COLO668 (cell line): ENCODE results near the gene ZBTB8A.
"Not testable (repeated sequence)": the region's sequence is repeated elsewhere in the genome, so short reads cannot be mapped to it uniquely, and the experiment has no call there.

Source experiments
- DNase-seq: peaks from one replicate; lab custom pipeline; 2025; ENCODE audit not compliant: unreplicated experiment; lab: John Stamatoyannopoulos, UW

Gene ZBTB8A

GRCh38 chr1:32538887-32539583 lies at the start of gene ZBTB8A:
ZBTB8A (plus strand) TSS chr1:32539427; CDS start chr1:32592932, 53,505 bp downstream.
- DNase-seq = peak; percentile 89

DNA sequence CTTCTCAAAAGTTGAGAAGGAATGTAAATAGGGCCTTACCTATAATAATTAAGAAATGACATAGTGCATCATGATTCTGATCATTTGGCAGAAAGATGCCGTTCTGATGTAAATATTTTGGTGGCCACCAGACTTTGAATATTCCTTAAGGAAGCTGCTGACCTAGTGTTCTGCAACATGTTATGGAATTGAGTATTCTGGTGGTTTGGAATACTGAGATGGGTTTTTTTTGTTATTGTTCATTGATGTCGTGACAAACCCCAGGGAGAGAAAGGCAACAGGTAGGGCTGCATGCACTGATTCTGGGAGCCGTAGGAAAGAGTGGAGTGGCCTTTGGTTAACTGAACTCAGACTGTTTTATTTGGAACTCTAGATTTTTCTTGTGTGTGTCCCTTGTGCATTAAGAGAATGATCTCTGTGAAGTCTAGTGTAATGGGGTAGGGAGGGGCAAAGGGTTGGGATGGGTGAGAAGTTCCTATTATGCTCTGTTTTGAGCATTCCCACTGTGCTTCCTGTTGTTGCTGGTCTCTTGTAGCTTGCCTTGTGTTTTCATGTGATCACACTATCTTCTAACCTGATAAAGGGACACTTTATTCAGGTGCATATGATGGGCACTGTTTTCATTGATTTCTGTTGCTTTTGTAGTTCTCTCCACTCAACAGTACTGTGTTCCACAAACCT lies 49.3 kb upstream of the ZBTB8A start:
- DNase-seq = no peak

DNA sequence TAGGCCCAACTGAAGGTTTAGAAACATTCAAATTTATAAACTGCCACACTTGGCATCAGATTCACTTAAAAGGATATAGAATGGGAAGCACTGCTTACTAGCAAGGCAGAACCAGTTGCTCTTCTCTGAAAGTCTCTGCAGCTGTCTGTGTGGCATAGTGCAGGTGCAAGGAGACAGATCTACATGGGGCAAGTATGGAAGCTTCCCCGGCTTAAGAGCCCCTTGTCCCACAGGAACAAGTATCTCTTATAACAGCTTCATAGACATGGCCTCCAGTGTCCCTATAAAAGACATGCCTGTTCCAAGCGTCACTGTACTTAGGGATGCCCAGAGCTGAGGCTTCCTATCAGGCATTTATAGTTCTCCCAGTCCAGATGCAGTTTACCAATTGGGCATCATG lies 47.8 kb upstream of the ZBTB8A start:
- DNase-seq = no peak

DNA sequence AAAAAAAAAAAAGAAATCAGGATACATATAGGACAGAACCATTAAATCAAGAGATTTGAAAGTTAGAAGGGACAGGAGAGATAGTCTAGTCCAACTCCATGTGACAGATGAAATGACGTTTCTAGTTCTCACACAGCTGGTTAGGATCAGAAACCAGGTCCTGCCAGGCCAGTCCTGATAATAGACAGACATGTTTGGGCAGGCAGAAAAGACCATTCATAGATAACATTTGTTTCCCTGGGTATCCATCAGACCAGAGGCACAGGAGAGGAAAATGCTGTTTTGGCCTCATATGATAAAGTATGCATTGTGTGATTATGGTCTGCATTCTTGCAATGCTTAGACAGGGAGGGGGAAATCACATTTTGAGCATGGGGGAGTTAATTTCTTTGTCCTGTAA lies 45.0 kb upstream of the ZBTB8A start:
- no peak for DNase-seq

DNA sequence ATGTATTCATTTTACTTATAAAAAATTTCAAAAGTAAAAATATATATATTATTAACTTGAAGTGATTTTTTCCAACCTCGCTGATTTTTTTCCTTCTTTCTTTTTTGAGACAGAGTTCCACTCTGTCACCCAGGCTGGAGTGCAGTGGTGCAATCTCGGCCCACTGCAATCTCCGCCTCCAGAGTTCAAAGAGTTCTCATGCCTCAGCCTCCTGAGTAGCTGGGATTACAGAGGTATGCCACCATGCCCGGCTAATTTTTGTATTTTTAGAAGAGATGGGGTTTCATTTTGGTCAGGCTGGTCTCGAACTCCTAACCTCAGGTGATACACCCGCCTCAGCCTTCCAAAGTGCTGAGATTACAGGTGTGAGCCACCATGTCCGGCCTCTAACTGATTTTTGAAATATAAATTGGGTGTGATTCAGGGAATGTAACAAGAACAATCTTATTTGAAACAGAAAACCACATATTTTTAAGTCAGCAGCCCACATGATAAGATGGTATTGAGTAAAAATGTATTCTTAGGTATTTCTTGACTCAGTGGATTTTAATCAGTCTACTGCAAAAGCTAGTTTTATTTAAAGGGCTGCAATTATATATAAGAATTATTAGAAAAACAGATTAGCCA lies 44.4 kb upstream of the ZBTB8A start:
- no peak for DNase-seq

DNA sequence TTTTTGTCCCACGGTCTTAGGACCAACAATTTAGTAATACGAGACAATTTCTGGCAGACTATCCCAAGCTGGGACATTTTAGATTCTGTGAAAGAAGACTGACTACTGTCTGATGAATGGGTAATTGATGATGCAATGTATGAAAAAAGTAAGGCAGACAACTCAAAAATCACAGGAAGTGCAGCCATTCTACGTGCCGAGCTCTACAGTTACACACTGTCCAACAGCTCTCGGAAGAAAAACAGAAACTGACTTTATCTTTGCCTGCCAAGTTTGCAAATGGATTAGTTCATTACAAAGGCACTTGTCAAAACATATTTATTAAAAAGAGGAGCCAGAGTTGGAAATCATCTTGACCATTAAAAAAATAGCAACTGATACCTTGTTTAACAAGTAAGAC lies 43.1 kb upstream of the ZBTB8A start:
- no peak for DNase-seq

- no peak for DNase-seq
Measured at GRCh38 chr1:32498751-32499150, 40.5 kb upstream of the ZBTB8A start.

DNA sequence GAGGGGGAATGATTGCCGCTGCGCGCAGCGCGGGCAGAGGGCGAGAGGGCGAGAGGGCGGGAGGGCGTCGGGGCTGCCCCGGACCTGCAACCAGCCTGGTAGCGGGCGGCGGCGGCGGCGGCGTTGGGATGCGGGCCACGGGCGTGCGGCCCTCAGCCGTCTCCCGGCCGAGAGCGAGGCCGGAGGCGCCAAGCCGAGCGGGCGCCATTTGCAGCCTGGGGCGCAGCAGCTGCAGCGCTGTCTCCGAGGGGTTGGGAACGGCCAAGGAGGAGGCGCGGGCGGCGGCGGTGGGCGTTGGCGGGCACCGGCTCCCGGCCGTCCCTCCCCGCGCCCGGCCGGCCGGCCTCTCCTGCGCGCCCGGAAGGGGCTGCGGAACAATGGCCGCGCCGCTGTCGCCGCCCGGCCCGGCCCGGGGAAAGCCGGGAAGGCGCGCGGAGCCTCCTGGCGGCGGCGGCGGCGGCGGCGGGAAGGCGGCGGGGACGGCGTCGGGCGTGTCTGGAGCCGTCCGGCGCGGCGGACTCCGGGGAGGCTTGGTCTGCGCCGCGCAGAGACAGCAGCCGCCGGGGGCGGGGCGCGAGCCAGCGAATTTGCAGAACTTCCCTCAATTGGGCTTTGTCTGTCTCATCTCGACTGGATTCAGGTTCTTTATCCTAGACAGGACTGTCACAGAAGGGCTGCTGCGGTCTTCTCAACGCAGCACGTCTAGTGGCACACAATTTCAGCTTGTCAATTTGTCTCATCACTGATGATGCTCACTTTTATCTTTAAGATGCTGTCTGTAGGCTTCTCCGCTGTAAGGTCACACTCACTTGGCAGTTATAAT lies 38.6 kb upstream of the ZBTB8A start:
- peak; percentile 95 for DNase-seq

- no peak for DNase-seq
Measured at GRCh38 chr1:32501865-32502264, 37.4 kb upstream of the ZBTB8A start.

GRCh38 chr1:32503153-32503552 lies 36.1 kb upstream of the ZBTB8A start:
- no peak for DNase-seq

DNA sequence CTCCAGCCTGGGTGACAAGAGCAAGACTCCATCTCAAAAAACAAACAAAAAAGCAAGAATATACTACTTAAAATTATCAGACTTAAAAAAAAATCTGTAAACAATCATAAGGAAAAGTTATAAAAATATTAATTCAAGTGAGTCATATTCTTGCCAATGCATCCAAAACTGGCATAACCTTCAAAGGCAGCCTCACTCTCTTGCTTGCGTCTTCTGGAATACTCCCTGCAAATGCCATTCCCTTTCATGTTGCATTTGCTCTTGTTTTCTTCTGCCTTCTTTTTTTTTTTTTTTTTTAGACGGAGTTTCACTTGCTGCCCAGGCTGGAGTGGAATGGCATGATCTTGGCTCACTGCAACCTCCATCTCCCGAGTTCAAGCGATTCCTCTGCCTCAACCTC lies 32.2 kb upstream of the ZBTB8A start:
- no peak for DNase-seq

DNA sequence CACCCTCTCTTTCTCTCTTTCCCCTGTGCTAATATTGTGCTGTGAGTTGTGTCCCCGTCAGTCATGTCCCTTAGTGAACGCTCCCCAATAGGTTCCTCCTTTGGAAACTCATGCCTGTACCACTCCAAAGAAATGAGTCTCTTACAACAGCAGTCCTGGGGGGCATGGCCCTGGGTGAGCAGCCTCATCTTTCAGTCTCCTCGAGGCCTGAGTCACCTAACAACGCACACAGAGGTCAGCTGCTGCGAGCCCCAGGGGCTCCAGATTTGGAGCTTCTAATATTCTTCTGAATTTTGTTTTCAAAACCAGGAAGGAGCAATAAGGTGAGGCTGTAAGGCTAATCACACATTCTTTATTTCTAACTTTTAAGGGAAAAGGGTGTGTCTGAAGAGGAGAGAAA lies 30.5 kb upstream of the ZBTB8A start:
- DNase-seq = no peak

DNA sequence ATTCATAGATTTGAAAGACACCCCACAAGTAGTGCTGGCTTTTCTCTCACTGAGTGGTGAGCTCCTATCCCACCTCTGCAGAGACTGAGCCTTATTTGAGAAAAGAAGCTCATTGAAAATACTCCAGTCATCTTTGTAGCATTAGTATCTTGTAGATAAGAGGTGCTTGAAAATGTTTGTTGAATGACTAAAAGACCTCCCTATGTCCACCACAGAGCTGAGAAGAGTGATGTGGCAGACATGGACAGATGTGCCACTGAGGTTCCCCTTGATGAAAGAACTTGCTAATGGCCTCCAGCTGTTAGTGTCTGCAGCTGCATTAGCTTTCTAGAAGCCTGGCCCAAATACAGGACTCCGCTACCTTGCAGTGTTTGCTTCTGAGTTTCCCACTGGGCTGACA lies 29.3 kb upstream of the ZBTB8A start:
- no peak for DNase-seq

GRCh38 chr1:32516402-32516801 lies 22.8 kb upstream of the ZBTB8A start:
- DNase-seq = no peak

DNA sequence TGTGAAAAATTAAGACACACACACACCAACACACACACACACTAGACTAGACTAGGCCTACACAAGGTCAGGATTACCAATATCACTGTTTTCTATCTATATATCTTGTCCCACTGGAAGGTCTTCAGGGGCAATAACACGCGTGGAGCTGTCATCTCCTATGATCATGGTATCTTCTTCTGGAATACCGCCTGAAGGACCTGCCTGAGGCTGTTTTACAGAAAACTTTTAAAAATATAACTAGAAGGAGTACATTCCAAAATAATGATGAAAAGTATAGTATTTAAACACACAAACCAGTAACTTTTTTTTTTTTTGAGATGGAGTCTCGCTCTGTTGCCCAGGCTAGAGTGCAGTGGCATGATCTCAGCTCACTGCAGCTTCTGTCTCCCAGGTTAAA lies 20.3 kb upstream of the ZBTB8A start:
- DNase-seq = no peak

DNA sequence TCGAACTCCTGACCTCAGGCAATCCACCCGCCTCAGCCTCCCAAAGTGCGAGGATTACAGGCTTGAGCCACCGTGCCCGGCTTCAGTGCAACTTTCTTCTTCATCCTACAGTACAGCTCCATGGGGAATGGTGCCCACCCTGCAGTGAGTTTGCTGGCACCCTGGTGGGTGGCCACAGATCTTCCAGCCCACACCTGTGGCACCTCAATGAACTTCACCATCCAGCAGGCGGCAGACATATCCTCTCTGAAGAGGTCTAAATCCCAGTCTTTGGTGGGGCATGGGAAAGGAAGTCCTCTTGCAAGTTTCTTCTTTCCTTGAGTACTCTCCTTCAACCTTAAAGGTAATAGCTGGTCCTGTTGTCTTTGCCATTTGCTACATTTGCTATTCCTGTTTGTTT lies 18.1 kb upstream of the ZBTB8A start:
- DNase-seq = no peak

DNA sequence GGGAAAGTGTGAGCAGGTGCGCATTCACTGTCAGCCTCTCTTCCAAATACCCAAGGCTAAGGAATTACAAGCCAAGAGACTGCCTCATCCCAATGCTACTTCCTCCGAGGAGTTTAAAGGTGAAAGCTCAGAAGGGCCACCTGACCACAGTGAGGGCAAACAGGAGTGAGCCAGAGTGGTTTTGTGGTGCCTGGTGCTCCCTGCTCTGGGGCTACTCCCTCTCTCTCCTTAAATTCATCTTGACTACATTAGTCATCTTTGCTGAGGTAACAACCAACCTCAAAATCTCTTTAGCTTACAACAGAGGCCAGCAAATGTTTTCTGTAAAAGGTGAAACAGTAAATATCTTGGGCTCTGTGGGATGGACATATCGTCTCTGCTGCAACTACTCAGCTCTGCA lies 14.2 kb upstream of the ZBTB8A start:
- no peak for DNase-seq

DNA sequence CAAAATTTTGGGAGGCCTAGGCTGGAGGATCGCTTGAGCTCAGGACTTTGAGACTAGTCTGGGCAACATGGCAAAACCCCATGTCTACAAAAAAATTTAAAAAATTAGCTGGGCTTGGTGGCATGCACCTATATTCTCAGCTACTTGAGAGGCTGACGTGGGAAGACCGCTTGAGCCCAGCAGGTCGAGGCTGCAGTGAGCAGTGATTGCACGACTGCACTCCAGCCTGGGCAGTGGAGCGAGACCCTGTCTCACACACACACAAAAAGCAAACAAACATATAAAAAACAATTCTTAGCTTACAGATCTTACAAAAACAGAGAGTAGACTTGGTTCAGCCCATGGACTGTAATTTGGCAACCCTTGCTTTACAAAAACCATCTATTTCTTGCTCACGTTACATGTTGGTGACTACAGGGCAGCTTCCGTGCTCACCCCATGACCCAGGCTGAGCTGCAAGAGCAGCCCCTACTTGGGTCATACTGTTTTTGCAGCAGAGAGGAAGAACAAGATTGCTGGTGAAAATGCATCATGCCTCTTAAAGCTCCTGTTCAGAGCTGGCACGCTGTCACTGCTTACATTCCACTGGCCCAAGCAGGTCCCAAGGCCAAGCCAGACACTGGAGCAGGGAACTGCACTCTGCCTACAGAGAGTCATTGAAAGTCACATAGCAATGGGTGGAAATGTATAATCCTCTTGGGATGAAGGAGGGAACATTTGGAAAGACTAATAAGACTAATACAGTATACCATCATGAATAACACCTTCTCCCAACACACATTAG lies 13.4 kb upstream of the ZBTB8A start:
- no peak for DNase-seq

DNA sequence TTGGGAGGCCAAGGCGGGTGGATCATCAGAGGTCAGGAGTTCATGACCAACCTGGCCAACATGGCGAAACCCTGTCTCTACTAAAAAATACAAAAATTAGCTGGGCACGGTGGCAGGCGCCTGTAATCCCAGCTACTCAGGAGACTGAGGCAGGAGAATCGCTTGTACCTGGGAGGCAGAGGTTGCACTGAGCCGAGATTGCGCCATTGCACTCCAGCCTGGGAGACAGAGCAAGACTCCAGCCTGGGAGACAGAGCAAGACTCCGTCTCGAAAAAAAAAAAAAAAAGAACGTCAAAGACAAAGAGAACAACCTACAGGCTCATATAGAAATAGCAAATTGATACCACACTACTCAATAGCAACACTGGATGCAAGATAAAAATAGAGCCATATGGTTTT lies 10.7 kb upstream of the ZBTB8A start:
- DNase-seq = not testable (repeated sequence)

GRCh38 chr1:32533792-32534327 lies 5.4 kb upstream of the ZBTB8A start:
- DNase-seq = no peak

DNA sequence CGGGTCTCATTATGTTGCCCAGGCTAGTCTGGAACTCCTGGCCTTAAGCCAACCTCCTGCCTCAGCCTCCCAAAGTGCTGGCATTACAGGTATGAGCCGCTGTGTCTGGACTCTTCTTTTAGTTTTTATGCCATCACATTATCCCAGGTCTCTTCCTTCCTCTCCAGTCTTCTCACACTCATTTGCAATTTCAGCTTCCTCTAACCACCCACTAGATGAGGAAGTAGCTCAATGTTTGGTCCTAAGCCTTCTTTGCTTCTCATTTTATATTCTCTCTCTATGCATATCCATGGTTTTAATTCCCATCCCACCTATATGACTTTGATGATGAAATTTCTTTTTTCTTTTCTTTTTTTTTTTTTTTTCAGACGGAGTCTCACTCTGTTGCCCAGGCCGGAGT lies 3.1 kb upstream of the ZBTB8A start:
- DNase-seq = no peak
